Measurements from ENCODE around the gene ALOXE3. TPM values are rescaled to one million over a fixed set of nuclear protein-coding genes. Genes with fewer than 3 reads are reported as not detected.

ALOXE3 gene
- total and polyA plus RNA-seq, 2 experiments from 2014 or later, result 0.10 to 0.27 TPM

DNA sequence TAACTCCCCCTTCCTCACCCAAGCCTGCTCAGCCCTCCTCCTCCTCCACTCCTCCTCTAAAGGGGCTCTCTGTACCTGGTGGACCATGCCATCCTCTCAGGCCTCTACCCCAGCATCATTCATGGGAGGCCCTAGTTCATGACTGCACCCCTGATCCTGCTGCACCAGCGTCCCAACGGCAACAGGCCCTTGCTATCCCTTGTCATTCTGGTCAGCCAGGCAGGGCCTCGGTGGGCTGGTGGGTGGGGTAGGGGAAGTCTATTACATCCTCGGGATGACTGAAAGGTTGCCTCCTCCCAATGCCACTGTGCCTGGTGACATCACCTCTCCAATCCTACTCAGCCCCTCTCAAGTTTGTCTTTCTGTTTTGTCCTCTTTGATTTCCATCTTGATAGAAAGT, 50.5 kb downstream of the ALOXE3 start:
- peaks cover 97% of the 10 kb centered on the region for H3K27me3 ChIP-seq (ENCODE audit: insufficient read depth)

More for the DNA sequence above, 50.5 kb downstream of the ALOXE3 start:
- Histone ChIP-seq H3K27ac (ENCODE audit: low read depth) (no peak overlapping the region), H3K9me2 (ENCODE audit: insufficient read depth) (no peaks in the 10 kb centered on the region), H3K4me3 (no peak overlapping the region), H3K36me3 (ENCODE audit: insufficient read depth) (no peaks in the 10 kb centered on the region), H3F3A (replicated peaks; ENCODE audit: low read depth) (no peaks in the 10 kb centered on the region), H3K79me2 (replicated peaks; ENCODE audit: insufficient read depth) (no peaks in the 10 kb centered on the region), H4K20me1 (replicated peaks; ENCODE audit: insufficient read depth) (no peaks in the 10 kb centered on the region), H3K4me2 (no peak overlapping the region), H2AFZ (no peak overlapping the region), H3K4me1 (ENCODE audit: insufficient read depth) (peaks cover 13% of the 10 kb centered on the region; the same call in 1 of the 2 replicates)
- DNase-seq (ENCODE audit: low spot score) (no peak), ATAC-seq (no peak)
- Mint-ChIP-seq H3K4me1 (peaks cover 17% of the 10 kb centered on the region), H3K4me3 (no peak overlapping the region), H3K9me3 (no peaks in the 10 kb centered on the region; the same call in 2 of the 3 replicates), H3K27me3 (ENCODE audit: insufficient read depth, low read depth, poor library complexity) (peaks cover 81% of the 10 kb centered on the region), H3K27ac (no peak overlapping the region), H3K36me3 (ENCODE audit: low read depth) (no peaks in the 10 kb centered on the region; the same call in 2 of the 3 replicates)
- TF ChIP-seq EZH2phosphoT487 (IDR thresholded peaks at IDR 0.05; ENCODE audit: unreplicated experiment) (no peak), ZNF114 (CRISPR knock-in tag; IDR thresholded peaks at IDR 0.05) (no peak), ZNF331 (CRISPR knock-in tag; IDR thresholded peaks at IDR 0.05; ENCODE audit: low read depth) (no peak), STAT1 (IDR thresholded peaks at IDR 0.05; ENCODE audit: unreplicated experiment) (no peak)
- TF ChIP-seq, protein P1, sequence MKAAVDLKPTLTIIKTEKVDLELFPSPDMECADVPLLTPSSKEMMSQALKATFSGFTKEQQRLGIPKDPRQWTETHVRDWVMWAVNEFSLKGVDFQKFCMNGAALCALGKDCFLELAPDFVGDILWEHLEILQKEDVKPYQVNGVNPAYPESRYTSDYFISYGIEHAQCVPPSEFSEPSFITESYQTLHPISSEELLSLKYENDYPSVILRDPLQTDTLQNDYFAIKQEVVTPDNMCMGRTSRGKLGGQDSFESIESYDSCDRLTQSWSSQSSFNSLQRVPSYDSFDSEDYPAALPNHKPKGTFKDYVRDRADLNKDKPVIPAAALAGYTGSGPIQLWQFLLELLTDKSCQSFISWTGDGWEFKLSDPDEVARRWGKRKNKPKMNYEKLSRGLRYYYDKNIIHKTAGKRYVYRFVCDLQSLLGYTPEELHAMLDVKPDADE (IDR thresholded peaks at IDR 0.05), result no peak
- TF ChIP-seq, protein P2, sequence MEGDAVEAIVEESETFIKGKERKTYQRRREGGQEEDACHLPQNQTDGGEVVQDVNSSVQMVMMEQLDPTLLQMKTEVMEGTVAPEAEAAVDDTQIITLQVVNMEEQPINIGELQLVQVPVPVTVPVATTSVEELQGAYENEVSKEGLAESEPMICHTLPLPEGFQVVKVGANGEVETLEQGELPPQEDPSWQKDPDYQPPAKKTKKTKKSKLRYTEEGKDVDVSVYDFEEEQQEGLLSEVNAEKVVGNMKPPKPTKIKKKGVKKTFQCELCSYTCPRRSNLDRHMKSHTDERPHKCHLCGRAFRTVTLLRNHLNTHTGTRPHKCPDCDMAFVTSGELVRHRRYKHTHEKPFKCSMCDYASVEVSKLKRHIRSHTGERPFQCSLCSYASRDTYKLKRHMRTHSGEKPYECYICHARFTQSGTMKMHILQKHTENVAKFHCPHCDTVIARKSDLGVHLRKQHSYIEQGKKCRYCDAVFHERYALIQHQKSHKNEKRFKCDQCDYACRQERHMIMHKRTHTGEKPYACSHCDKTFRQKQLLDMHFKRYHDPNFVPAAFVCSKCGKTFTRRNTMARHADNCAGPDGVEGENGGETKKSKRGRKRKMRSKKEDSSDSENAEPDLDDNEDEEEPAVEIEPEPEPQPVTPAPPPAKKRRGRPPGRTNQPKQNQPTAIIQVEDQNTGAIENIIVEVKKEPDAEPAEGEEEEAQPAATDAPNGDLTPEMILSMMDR (conservative IDR thresholded peaks at IDR 0.05; ENCODE audit: low read depth in 2 of 2), result no peak
- TF ChIP-seq, protein P3, sequence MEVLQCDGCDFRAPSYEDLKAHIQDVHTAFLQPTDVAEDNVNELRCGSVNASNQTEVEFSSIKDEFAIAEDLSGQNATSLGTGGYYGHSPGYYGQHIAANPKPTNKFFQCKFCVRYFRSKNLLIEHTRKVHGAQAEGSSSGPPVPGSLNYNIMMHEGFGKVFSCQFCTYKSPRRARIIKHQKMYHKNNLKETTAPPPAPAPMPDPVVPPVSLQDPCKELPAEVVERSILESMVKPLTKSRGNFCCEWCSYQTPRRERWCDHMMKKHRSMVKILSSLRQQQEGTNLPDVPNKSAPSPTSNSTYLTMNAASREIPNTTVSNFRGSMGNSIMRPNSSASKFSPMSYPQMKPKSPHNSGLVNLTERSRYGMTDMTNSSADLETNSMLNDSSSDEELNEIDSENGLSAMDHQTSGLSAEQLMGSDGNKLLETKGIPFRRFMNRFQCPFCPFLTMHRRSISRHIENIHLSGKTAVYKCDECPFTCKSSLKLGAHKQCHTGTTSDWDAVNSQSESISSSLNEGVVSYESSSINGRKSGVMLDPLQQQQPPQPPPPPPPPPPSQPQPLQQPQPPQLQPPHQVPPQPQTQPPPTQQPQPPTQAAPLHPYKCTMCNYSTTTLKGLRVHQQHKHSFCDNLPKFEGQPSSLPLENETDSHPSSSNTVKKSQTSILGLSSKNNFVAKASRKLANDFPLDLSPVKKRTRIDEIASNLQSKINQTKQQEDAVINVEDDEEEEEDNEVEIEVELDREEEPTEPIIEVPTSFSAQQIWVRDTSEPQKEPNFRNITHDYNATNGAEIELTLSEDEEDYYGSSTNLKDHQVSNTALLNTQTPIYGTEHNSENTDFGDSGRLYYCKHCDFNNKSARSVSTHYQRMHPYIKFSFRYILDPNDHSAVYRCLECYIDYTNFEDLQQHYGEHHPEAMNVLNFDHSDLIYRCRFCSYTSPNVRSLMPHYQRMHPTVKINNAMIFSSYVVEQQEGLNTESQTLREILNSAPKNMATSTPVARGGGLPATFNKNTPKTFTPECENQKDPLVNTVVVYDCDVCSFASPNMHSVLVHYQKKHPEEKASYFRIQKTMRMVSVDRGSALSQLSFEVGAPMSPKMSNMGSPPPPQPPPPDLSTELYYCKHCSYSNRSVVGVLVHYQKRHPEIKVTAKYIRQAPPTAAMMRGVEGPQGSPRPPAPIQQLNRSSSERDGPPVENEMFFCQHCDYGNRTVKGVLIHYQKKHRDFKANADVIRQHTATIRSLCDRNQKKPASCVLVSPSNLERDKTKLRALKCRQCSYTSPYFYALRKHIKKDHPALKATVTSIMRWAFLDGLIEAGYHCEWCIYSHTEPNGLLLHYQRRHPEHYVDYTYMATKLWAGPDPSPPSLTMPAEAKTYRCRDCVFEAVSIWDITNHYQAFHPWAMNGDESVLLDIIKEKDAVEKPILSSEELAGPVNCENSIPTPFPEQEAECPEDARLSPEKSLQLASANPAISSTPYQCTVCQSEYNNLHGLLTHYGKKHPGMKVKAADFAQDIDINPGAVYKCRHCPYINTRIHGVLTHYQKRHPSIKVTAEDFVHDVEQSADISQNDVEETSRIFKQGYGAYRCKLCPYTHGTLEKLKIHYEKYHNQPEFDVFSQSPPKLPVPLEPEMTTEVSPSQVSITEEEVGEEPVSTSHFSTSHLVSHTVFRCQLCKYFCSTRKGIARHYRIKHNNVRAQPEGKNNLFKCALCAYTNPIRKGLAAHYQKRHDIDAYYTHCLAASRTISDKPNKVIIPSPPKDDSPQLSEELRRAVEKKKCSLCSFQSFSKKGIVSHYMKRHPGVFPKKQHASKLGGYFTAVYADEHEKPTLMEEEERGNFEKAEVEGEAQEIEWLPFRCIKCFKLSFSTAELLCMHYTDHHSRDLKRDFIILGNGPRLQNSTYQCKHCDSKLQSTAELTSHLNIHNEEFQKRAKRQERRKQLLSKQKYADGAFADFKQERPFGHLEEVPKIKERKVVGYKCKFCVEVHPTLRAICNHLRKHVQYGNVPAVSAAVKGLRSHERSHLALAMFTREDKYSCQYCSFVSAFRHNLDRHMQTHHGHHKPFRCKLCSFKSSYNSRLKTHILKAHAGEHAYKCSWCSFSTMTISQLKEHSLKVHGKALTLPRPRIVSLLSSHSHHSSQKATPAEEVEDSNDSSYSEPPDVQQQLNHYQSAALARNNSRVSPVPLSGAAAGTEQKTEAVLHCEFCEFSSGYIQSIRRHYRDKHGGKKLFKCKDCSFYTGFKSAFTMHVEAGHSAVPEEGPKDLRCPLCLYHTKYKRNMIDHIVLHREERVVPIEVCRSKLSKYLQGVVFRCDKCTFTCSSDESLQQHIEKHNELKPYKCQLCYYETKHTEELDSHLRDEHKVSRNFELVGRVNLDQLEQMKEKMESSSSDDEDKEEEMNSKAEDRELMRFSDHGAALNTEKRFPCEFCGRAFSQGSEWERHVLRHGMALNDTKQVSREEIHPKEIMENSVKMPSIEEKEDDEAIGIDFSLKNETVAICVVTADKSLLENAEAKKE (CRISPR knock-in tag; IDR thresholded peaks at IDR 0.05), result no peak
- TF ChIP-seq, protein P4, sequence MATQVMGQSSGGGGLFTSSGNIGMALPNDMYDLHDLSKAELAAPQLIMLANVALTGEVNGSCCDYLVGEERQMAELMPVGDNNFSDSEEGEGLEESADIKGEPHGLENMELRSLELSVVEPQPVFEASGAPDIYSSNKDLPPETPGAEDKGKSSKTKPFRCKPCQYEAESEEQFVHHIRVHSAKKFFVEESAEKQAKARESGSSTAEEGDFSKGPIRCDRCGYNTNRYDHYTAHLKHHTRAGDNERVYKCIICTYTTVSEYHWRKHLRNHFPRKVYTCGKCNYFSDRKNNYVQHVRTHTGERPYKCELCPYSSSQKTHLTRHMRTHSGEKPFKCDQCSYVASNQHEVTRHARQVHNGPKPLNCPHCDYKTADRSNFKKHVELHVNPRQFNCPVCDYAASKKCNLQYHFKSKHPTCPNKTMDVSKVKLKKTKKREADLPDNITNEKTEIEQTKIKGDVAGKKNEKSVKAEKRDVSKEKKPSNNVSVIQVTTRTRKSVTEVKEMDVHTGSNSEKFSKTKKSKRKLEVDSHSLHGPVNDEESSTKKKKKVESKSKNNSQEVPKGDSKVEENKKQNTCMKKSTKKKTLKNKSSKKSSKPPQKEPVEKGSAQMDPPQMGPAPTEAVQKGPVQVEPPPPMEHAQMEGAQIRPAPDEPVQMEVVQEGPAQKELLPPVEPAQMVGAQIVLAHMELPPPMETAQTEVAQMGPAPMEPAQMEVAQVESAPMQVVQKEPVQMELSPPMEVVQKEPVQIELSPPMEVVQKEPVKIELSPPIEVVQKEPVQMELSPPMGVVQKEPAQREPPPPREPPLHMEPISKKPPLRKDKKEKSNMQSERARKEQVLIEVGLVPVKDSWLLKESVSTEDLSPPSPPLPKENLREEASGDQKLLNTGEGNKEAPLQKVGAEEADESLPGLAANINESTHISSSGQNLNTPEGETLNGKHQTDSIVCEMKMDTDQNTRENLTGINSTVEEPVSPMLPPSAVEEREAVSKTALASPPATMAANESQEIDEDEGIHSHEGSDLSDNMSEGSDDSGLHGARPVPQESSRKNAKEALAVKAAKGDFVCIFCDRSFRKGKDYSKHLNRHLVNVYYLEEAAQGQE (IDR thresholded peaks at IDR 0.05; ENCODE audit: unreplicated experiment), result no peak

All from GM23338 (cell line).